ENCODE measurements around the gene PHLDB1.
A peak's percentile ranks its signal among the peaks of the same experiment; 100 is the strongest.
"Not testable (repeated sequence)": the region's sequence is repeated elsewhere in the genome, so short reads cannot be mapped to it uniquely, and the experiment has no call there.

PHLDB1 gene

GRCh38 chr11:118587952-118588351, 19.5 kb upstream of the PHLDB1 start:
- TF ChIP-seq REST (IDR thresholded peaks at IDR 0.05; ENCODE audit: insufficient replicate concordance, low read depth) (no peak), SPI1 (IDR thresholded peaks at IDR 0.05; ENCODE audit: borderline replicate concordance, low read depth) (no peak), CTCF (IDR thresholded peaks at IDR 0.05; ENCODE audit: insufficient read depth, low read length) (no peak), POLR2AphosphoS5 (IDR thresholded peaks at IDR 0.05; ENCODE audit: low read depth) (no peak), GABPA (IDR thresholded peaks at IDR 0.05; ENCODE audit: low read depth) (no peak)
- Histone ChIP-seq H3K4me3 (replicated peaks; ENCODE audit: insufficient read depth, low read length) (no peak overlapping the region), H3K27ac (replicated peaks) (no peak overlapping the region), H3K27me3 (ENCODE audit: insufficient read depth, poor library complexity, severe bottlenecking) (no peaks in the 10 kb centered on the region)
- no peak for DNase-seq (ENCODE audit: low read depth in 1 of 2, low spot score in 1 of 2)

GRCh38 chr11:118592616-118593367, 14.6 kb upstream of the PHLDB1 start:
- no peak overlapping the region for H3K27ac ChIP-seq (replicated peaks)
- TF ChIP-seq CTCF (IDR thresholded peaks at IDR 0.05; ENCODE audit: insufficient read depth, low read length) (no peak), SPI1 (IDR thresholded peaks at IDR 0.05; ENCODE audit: borderline replicate concordance, low read depth) (no peak), POLR2AphosphoS5 (IDR thresholded peaks at IDR 0.05; ENCODE audit: low read depth) (no peak), GABPA (IDR thresholded peaks at IDR 0.05; ENCODE audit: low read depth) (no peak), REST (IDR thresholded peaks at IDR 0.05; ENCODE audit: insufficient replicate concordance, low read depth) (no peak)
- DNase-seq (ENCODE audit: low read depth in 1 of 2, low spot score in 1 of 2), result no peak

GRCh38 chr11:118594984-118595383, 12.4 kb upstream of the PHLDB1 start:
- DNase-seq (ENCODE audit: low read depth in 1 of 2, low spot score in 1 of 2); H3K27ac ChIP-seq (replicated peaks); H3K4me3 ChIP-seq (replicated peaks; ENCODE audit: insufficient read depth, low read length); H3K27me3 ChIP-seq (ENCODE audit: insufficient read depth, poor library complexity, severe bottlenecking): not testable (repeated sequence)
- peak; percentile 14 for TF ChIP-seq CTCF (IDR thresholded peaks at IDR 0.05; ENCODE audit: insufficient read depth, low read length)

More at GRCh38 chr11:118592616-118593367, 14.6 kb upstream of the PHLDB1 start:
- no peak overlapping the region for H3K4me3 ChIP-seq (replicated peaks; ENCODE audit: insufficient read depth, low read length)
- no peaks in the 10 kb centered on the region for H3K27me3 ChIP-seq (ENCODE audit: insufficient read depth, poor library complexity, severe bottlenecking)

All from HL-60 (cell line).